C4-2B (cell line): Measurements from ENCODE around the gene DRD4.

ENCODE experiments used
- H3K27ac ChIP-seq: fragments of 450-650 bp; 2 replicates; pipeline ENCODE4 v1.5.1; 2017
- CTCF ChIP-seq: fragments of 450-650 bp; conservative IDR thresholded peaks from 2 replicates; pipeline ENCODE4 v1.5.1; 2017; ENCODE audit warnings: mild to moderate bottlenecking
- ZFX ChIP-seq: fragments of 450-650 bp; IDR thresholded peaks from 2 replicates; pipeline ENCODE4 v1.6.1; 2017

Gene DRD4

GRCh38 chr11:615504-616319, 21.4 kb upstream of the DRD4 start, which contains the start of gene IRF7:
IRF7 (minus strand) TSS chr11:615950; CDS start chr11:615364, 586 bp downstream.
- TF ChIP-seq CTCF = no peak
- TF ChIP-seq ZFX = no peak; the same call in 1 of the 2 replicates
- H3K27ac ChIP-seq = peak within 1 kb of the TSS; percentile 78

GRCh38 chr11:616320-617198, 20.5 kb upstream of the DRD4 start:
- peak overlapping the region; percentile 78 for H3K27ac ChIP-seq
- TF ChIP-seq ZFX (no peak), CTCF (no peak)

- TF ChIP-seq ZFX (no peak), CTCF (no peak)
- no peak overlapping the region for H3K27ac ChIP-seq
These were observed 19.7 kb upstream of the DRD4 start for GRCh38 chr11:617199-617911.

GRCh38 chr11:617912-618682, 19.0 kb upstream of the DRD4 start:
- H3K27ac ChIP-seq = no peak overlapping the region
- no peak for TF ChIP-seq CTCF

GRCh38 chr11:618856-619627, 18.0 kb upstream of the DRD4 start:
- H3K27ac ChIP-seq = no peak overlapping the region
- no peak for TF ChIP-seq CTCF
- no peak for TF ChIP-seq ZFX

GRCh38 chr11:619628-620050, 17.4 kb upstream of the DRD4 start:
- TF ChIP-seq ZFX (no peak), CTCF (no peak)
- no peak overlapping the region for H3K27ac ChIP-seq
